Amniotic epithelial cell (primary cell): ENCODE data around the gene RRM2.
A peak's percentile ranks its signal among the peaks of the same experiment; 100 is the strongest.
"Not testable (repeated sequence)": the region's sequence is repeated elsewhere in the genome, so short reads cannot be mapped to it uniquely, and the experiment has no call there.

Experiments used
- DNase-seq: peaks from one replicate; pipeline ENCODE4 v3.0.0-alpha.2; 2010; ENCODE audit warnings: low read depth

RRM2 gene

GRCh38 chr2:10132596-10132995 lies 10.1 kb downstream of the RRM2 start:
- DNase-seq, result no peak

GRCh38 chr2:10132996-10133647 lies 10.6 kb downstream of the RRM2 start:
- DNase-seq, result no peak

DNA sequence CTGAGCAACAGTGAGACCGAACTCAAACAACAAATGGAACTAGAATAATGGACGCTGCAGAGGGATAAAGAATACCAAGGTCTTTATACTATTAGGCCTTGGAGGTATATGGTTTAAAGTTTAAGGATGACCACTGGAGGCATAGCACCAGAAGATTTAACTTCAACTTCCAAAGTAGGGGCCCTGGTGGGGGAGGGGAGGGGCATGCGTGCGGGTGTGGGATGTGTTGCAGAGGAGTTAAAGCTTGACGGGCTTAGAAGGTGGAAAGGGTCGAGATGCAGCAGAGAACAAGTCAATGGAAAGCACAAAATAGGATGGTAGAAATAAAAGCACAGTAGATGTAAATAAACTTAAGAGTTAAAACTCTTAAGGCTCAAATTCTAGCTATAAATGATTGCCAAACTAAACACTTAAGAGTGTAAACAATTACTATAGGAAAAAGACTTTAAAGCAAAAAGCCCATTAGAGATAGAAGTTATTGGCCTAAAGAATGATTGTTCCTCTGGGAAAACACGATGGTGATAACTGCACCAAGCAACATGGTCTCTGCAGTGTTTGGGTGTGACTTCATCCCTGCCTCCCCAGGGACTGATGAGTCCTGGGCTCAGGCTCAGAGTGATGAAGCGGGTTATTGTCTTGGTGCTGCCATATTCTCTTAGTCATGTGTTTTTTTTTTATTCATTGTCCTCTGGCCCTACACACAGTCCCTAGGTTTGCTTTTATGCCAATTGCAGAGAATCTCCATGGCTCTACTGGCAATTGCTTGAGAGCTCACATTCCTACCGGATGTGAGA lies 13.0 kb downstream of the RRM2 start:
- no peak for DNase-seq

DNA sequence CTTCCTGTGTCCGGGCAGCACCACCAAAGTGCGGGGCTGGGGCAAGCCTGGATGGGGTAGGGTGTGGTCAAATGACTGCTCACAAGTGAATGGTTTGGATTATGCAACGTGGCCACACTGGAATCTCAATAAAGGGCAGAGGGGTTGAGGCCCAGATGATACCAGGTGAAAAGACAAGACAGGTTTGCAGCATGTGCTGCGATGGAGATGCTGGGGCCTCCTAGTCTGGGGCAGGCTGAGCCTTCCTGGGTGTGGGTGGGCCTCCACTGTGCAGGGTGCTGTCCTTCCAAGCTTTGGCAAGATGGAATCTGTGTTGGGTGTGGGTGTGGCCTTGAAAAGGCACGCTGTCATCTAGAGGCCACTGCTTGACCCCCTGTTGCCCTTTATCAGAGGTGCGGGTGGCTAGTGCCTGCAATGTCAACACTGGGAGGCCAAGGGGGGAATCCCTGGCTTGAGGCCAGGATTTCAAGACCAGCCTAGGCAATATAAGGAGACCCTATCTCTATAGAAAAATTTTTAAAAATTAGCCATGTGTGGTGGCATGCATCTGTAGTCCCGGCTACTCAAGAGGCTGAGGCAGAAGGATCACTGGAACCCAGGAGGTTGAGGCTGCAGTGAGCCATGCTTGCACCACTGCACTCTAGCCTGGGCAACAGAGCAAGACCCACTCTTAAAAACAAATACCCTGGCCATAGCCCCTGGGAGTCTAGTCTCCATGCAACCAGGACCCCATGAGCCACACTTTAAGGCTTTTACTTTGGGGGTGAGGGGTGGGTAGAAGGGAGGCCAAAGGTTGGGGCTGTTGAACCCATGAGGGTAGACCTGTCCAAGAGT lies 13.8 kb downstream of the RRM2 start:
- no peak for DNase-seq

- DNase-seq, result no peak
Measured at GRCh38 chr2:10137053-10137843, 14.7 kb downstream of the RRM2 start.

- DNase-seq, result no peak
Measured at GRCh38 chr2:10139536-10139935, 17.0 kb downstream of the RRM2 start.

DNA sequence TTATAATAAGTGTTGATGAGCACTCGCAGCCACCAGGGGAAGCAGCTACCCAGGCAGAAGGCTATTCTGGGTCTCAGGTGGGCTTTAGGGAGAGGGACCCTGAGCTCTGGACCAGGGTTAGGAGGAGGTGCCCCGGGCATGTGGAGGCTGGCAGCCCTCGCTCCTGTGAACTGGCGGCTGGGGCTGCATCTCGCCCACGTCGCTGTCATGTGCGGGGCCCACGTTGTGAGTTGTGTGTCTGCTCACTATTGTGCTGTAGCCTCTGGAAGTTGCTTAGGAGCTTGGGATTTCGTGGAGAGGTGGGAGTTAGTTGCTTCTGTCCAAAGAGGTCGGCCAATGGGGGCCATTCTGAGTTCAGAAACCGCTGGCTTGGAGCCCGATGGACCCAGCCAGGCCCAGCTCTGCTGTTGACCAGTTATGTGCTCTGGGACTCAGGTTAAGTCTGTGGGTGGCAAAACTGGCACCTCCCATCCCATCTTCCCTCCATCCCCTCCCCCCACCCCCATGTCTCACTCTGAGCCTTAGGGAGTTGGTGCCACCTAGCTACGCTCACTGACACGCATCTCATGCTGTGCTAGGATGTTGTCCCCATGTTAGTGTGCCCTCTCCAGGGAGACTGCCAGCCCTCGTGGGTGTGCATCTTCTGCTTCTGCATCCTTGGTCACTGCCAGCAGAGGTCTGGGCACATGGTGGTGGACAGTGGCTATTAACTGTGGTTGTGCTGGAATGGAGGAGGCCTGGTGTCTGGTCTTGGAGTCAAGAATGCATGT lies 18.5 kb downstream of the RRM2 start:
- no peak for DNase-seq

GRCh38 chr2:10141736-10142639 lies 19.4 kb downstream of the RRM2 start:
- peak; percentile 13 for DNase-seq

DNA sequence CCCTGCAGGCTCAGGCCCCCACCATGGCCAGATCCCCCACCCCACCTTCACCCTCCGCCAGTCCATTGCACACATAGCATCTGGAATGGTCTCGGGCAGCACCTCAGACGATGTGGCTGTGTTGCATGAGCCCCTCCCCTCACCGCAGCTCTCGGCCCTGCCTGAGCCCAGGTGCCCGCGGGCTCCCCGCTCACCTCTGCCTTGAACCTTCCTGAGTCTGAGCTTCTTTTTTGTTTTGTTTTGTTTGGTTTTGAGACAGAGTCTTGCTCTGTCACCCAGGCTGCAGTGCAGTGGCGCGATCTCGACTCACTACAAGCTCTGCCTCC lies 20.1 kb downstream of the RRM2 start:
- DNase-seq, result no peak

DNA sequence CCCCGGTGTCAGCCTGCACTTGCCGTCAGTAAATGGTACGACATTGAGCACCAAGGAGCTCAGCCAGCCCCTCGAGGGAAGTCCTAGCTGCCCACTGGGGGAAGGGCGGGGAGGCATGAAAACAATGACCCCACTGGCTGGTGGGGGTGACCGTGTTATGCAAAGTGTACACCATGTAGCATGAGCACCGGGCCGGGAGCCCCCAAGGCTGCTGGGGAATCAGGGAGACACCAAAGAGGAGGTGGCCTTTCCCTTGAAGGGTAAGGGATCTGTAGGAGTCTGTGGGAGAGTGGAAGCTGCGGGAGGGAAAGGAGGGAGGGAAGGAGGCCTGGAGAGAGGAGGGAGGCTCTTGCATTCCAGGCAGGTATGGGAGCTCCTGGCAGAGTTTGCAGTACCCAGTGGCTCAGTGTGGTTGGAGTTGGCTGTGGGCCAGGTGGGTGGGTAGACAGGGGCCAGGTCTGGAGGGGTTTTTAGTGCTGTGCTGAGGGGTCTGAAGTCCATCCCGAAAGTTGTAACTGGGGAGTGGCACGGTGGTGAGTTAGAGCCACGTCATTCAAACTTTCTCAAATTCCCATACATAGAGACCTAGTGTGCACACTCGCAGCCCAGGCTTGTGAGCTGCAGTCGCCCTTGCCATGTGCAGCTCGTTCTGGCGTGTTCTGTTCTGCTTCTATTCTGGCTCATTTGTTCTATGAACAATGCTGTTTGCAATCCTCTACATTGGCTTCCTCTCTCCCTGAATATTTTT lies 22.4 kb downstream of the RRM2 start:
- DNase-seq, result no peak

DNA sequence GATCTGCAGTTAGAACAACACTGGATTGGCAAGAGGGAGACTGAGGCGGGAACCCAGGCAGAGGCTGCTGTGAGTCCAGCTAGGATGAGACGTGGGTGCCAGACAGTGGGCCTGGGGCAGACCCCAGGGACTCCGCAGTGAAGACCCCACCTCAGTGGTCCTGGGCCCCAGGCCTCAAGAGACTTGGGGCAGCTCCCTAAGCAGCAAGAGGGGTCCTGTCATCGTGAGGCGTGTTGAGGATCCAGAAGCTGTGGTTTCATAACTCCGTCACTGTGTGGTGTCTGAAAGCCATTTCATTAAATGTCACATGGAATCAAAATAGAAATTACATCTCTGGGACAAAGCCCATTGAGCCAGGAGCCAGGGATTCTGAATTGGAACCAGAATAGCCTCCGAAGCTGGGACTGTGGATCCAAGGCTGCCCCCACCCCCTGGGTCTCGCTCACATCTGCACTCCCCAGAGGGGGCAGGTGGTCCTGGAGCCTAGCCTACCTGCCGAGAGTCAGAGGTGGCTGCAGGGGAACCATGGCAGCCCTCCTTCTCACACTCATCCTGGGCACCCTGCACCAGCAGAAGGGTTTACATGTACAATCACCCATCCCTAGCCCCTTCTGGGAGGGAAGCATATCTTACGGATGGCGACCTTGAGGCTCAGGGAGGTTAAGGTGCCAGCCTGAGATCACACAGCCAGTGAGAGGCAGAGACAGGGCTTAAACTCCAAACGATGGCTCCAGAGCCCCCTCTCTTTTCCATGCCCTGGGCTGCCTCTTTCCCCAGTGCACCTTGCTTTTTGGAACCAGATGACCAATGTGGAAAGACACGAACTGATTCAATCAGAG lies 23.2 kb downstream of the RRM2 start:
- no peak for DNase-seq

DNA sequence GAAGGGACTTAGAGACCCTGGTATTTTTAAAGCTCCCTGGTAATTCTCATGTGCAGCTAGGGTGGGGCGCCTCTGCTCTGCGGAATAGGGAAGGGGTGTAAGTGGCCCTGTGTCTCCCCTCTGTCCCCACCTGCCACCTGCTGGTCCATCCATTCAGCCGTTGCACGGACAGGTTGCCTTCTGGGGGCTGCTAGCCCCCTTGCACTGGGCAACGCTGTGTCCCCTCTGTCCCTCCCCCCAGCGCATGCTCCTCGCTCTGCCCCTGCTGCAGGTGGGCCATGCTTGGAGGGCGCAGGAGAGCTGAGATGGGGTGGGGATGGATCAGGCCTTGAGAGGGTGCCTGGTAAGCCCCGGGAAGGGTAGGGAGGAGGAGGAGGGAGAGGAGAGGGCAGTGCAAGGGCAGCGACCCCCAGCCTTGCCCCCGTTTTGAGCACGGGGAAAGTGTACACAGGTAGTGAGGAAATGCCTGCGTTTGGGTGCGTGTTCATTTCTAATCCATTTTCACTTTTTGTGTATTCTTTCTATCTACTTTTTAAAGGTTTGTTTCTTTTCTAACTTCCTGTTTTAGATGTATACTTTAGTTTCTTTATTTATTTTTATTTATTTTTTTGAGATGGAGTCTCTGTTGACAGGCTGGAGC lies 23.9 kb downstream of the RRM2 start:
- no peak for DNase-seq

DNA sequence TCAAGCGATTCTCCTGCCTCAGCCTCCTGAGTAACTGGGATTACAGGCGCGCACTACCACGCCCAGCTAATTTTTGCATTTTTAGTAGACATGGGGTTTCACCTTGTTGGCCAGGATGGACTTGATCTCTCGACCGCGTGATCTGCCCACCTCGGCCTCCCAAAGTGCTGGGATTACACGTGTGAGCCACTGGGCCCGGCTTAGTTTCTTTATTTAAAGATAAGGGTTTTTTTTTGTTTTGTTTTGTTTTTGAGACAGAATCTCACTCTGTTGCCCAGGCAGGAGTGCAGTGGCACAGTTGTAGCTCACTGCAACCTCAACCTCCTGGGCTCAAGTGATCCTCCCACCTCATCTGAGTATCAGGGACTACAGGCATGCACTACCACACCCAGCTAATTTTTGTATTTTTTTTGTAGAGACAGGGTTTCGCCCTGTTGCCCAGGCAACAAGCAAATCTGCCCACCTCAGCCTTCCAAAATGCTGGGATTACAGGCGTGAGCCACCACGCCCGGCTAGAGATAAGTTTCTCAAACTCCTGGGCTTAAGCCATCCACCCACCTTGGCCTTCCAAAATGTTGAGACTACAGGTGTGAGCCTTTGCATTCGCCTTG lies 24.6 kb downstream of the RRM2 start:
- DNase-seq, result not testable (repeated sequence)

DNA sequence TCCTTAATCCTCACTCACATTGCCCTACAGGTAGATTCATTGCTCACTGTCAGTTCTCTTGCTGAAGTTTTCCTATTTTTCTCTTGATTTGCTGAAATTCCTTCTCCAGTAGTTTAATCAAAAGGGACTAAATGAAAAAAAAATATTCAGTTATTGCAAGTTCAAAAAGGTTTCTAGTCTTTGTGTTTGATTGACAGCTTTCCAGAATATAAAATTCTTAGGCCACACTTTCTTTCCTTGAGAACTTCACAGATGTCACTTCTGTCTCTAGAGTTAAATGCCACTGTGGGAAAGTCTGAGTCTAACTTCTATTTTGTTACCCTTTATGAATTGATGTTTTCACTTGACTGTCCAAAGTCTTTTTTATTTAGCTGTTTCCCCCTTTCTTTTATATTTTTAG lies 25.7 kb downstream of the RRM2 start:
- DNase-seq, result no peak

DNA sequence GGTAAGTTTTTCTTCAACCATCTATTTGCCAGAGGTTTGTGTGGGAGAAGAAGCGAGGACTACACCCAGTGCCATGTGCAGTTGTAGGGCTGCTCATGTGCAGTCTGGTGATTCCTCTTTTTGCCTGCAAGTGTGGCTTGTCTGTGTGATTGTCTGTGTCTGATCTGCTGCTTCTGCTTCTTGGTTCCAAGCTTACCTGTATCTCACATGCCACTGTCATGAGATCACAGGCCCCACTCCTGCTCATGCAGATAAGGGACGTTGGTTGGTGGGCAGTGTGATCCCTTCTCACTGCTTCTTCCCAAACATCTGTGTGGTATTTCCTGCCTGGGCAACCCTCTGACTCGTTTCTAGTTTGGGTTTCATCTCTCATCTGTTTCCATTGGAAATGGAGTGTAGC lies 27.1 kb downstream of the RRM2 start:
- DNase-seq, result no peak

GRCh38 chr2:10150436-10150835 lies 27.9 kb downstream of the RRM2 start:
- DNase-seq, result no peak

DNA sequence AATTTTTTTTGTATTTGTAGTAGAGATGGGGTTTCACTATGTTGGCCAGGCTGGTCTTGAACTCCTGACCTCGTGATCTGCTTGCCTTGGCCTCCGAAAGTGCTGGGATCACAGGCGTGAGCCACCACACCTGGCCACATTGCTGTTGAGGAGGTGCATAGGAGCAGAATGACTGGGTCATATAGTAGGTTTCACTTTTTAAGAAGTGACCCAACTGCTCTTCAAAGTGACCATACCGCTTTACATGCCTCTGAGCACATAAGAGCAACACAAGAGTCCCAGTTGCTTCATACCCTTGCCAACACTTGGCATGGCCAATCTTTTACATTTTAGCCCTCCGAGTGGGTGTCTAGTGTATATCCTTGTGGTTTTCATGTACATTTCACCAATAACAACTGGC lies 28.9 kb downstream of the RRM2 start:
- DNase-seq, result no peak

DNA sequence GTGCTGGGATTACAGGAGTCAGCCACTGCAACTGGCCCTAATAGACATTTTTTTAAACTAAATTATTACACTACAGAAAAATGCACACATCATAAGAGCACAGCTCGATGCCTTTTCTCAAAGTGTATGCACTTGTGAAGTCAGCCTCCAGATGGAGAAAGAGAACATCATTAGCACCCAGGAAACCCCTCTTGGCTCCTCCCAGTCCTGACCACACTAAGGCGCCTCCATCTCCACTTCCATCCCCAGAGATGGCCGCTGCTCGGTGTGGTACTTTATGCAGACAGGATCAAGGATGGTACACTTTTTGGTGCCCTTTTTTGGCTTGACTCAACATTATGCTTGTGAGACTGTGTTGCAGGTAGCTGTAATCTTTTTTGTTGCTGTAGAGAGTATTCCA lies 34.8 kb downstream of the RRM2 start:
- peak; percentile 28 for DNase-seq
